GM19372 (cell line): ENCODE data around the gene PLEKHG4.
A peak's percentile ranks its signal among the peaks of the same experiment; 100 is the strongest.

ENCODE experiments used
- ATAC-seq: cut with Tn5 transposase; IDR thresholded peaks from one replicate; pipeline ENCODE4 v1.9.1; 2021; ENCODE audit warnings: mild to moderate bottlenecking, low read depth, moderate library complexity; ENCODE audit not compliant: unreplicated experiment

Gene PLEKHG4

GRCh38 chr16:67245186-67245585 lies 34.1 kb upstream of the PLEKHG4 start:
- ATAC-seq, result no peak

- ATAC-seq, result no peak
Observed at GRCh38 chr16:67245674-67246080, 33.7 kb upstream of the PLEKHG4 start.

- peak; percentile 19 for ATAC-seq
Observed at GRCh38 chr16:67246081-67246755, 33.1 kb upstream of the PLEKHG4 start.

- peak; percentile 22 for ATAC-seq
Observed at GRCh38 chr16:67246756-67247191, 32.6 kb upstream of the PLEKHG4 start.

GRCh38 chr16:67247192-67248072 lies 31.9 kb upstream of the PLEKHG4 start, which contains the start of gene FHOD1:
TSS of gene FHOD1 (minus strand) at chr16:67247481. CDS start at chr16:67247410, 71 bp downstream.
- peak; percentile 52 for ATAC-seq

GRCh38 chr16:67248073-67248400 lies 31.3 kb upstream of the PLEKHG4 start:
- no peak for ATAC-seq

- ATAC-seq, result no peak
Observed at GRCh38 chr16:67248401-67249177, 30.7 kb upstream of the PLEKHG4 start, which contains the start of gene SLC9A5. TSS of gene SLC9A5 (plus strand) at chr16:67248979. CDS start at chr16:67249015, 36 bp downstream.

- no peak for ATAC-seq
Observed at GRCh38 chr16:67249178-67250044, 29.9 kb upstream of the PLEKHG4 start.

- no peak for ATAC-seq
Observed at GRCh38 chr16:67250045-67250327, 29.3 kb upstream of the PLEKHG4 start.

GRCh38 chr16:67252609-67253497 lies 26.5 kb upstream of the PLEKHG4 start:
- no peak for ATAC-seq

- ATAC-seq, result no peak
Observed at GRCh38 chr16:67254801-67255552, 24.4 kb upstream of the PLEKHG4 start.

- ATAC-seq, result no peak
Observed at GRCh38 chr16:67255553-67256221, 23.6 kb upstream of the PLEKHG4 start.

- no peak for ATAC-seq
Observed at GRCh38 chr16:67256701-67257230, 22.6 kb upstream of the PLEKHG4 start.

GRCh38 chr16:67257486-67258160 lies 21.7 kb upstream of the PLEKHG4 start:
- no peak for ATAC-seq

- no peak for ATAC-seq
Observed at GRCh38 chr16:67258161-67258835, 21.0 kb upstream of the PLEKHG4 start.

- no peak for ATAC-seq
Observed at GRCh38 chr16:67259705-67260104, 19.6 kb upstream of the PLEKHG4 start.
